Fibroblast of skin of right quadriceps (primary cell): Measurements from ENCODE around the gene CXXC5.

Experiments used
- DNase-seq: peaks from one replicate; pipeline ENCODE4 v3.0.0-alpha.2; 2013

Gene CXXC5

DNA sequence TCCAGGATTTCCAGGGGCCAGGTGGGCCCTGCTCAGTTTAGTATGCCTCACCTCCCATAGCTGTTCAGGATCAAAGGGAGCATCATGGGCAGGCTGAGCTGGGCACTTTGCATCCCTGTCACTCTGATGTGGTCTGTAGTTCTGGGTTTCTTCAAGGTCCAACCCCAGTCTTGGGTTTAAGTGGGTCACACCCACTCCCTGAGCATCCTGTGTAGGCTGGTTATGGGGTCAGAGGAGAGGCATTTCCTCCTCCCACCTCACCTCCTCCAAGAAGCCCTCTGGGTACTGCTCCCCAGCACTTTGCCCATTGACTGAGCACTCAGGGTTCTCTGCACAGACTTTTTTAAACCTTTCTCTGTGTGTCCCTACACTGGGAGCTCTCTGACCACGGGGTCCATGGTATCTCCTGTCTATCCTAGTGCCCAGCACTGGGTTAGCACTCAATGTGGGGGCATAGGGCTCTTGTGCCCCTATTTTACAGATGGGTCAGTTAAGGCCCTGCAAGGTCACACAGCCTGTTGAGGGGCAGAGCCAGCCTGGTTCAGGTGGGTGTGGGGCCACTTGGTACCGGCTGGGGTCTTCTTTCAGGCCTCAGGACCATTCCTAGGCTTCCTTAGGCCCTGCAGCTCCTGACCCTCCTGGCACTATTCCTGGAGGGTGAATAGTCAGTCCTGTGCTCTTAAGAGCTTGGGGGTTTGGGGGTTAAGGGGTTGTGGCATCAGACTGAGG is 19.0 kb downstream of the CXXC5 start:
- no peak for DNase-seq

DNA sequence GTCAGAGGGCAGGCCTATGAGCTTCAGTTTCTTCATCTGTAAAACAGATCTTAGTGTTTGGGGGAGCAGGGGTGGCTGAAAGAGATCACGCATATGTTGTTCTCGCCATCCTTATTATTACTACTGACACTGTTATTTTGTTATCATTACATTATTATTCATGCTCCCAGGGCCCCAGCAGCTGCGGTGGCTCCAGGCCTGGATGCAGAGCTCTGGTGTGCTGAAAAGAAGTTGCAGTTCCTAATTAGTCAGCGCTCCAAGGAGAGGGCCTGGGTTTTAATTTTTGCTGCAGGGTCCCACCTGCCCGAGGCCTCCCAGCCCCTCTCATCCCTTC is 19.5 kb downstream of the CXXC5 start:
- peak; percentile 51 for DNase-seq

- DNase-seq, result peak; percentile 62
Observed at GRCh38 chr5:139668064-139668880, 20.1 kb downstream of the CXXC5 start.

DNA sequence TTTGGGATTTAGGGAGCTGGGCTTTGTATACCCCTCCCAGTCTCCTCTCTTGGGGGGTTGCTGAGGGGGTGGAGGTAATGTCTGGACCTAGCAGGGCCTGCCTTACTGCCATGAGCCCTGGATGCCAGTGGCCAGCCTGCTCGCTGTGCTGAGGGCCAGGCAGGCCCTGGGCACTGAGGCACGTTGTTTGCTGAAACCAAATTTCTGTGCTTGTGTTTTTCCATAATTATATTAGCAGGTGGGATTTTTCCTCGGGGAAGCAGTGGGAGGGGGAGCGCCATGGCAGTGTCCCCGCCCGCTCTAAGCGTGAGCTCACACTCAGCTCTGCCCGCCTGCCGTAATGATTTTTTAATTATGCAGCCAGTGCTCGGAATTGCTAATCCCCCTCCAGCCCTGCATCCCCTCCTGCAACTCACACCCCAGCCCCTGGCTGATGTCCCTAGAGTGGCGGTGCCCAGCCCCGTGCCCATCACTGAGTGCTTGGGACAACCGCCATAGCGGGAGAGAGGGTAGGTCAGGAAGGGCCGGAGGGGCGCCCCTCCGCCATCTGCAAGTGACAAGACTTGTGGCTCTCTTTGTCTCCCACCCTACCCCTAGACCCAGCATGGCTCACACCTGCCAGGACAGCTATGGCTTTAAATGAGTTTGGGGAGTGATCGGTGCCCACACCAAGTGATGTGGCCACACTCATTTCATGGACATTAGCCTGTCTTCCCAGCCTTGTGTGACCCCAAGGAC is 20.9 kb downstream of the CXXC5 start:
- no peak for DNase-seq

- no peak for DNase-seq
Observed at GRCh38 chr5:139669662-139670368, 21.7 kb downstream of the CXXC5 start.

DNA sequence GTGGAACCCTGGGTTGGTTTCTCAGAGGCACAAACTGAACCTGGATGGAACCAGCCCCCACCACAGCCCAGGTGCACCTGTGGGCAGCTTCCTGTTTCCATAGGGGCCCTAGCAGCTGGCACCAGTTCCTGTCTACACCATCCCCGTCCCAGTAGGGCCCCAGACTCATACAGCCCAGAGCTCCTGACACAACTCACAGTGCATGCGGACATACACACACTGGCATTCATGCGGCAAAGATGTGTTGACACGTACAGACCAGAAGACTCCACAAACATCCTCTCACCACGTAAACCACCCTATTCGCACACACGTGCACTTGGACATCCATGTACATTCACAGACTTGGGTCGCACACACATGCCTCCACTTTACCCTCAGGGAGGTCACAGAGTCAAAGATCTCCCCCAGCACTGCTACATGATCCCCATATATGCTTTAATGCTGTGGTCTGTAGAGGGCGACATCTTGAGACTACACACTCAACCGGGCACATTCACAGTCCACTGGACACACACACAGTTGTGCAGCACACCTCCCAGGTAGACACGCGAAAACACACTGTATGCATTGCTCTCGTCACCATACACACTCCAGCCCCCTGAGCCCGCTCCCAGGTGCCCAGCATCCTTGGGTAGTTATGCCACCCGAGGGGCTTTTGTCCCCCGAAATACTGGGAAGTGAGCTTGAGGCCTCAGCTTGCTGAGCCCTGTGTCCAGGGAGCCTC is 22.4 kb downstream of the CXXC5 start:
- no peak for DNase-seq

- DNase-seq, result no peak
Observed at GRCh38 chr5:139671096-139671841, 23.1 kb downstream of the CXXC5 start.

- no peak for DNase-seq
Observed at GRCh38 chr5:139675213-139675612, 27.1 kb downstream of the CXXC5 start.

DNA sequence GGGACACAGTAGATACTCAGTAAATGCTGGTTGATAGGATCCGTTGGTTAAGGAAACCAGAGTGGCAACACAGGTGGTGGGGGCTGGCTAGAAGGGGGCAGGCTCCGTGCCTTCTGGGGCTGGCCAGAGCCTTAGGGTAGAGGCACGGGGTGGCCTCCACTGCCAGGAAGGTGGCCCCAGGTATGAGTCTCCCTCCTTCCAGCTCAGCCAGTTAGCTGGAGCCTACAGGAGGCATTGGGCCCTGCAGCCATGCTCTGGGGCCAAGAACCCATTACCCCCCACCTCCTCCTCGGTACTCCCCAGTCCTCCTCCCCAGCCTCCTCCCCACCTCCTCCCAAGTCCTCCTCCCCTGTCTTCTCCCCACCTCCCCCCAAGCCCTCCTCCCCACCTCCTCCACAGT is 27.7 kb downstream of the CXXC5 start:
- no peak for DNase-seq

GRCh38 chr5:139676406-139676805 is 28.3 kb downstream of the CXXC5 start:
- DNase-seq, result no peak

DNA sequence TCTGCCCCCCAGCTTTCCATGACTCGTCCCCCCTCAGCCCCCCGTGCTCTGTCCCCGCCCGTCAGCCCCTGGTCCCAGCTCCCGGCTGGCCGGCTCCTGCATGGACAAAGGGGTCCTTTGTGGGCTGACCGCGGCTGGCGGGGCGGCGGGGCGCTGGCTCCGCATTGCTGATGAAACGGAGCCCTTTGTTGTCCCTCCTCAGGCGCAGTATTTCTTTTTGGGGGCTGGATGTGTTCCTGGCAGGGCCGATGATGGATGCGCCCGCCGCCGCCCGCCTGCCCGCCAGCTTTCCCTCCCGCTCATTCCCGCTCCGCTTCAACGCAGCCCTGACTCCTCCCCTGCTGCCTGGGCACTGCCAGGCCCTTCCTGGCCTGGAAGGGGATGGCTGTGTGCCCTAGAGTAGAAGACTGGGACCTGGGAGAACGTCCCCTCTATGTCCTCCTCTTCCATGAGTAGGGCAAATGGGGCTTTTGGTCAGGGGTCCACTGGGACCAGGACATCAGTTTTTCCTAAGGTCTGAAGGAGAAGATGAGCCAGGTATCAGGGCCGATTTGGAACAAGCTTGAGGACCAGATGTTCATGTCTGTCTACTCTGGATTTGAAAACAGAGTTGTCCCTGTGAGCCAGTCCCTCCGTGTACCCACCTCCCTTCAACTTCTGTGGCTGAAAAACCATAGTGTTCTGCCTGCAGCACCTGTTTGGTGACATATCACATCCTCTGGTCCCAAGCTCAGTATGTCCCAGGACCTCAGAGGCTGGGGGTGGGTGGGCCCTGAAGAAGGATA is 29.0 kb downstream of the CXXC5 start:
- DNase-seq, result no peak

DNA sequence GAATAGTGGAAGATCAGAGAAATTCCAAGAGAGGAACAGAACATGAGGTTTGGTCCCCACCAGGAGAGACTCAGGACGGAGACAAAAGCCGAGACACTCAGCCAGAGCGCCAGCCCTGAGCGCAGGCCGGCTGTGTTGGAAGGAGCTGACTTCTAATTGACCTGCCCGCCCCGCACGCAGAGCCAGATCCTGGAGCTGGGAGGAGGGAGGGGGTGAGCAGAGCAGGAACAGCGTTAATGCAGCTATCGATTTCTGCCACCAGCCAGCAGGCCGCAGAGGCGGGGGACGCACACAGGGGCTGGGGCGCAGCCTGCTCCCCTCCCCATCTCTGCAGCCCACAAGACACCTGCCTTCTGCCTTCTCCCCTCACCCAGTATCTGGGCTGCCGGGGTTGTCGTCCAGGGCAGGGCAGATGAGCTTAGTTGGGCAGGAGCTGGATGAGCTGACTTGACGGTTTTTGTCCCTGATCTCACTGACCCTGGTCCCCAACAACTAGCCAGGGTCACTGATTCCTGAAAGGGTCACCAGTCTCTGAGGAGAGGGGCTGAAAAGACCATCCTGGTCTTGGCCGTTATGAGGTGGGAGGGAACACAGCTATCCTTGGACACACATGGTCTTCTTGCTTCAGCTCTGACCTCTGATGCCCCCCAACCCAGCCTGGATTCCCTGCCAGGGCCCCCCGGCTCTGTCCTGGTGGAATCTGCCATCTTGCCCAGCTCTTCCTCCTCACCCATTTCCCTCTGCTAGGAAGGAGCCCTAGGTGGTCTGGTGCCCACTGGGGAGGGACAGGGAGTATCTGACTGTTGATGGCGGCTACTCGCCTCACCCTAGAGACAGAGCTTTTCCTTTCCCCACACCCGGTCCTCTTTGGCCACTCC is 29.8 kb downstream of the CXXC5 start:
- DNase-seq, result no peak

DNA sequence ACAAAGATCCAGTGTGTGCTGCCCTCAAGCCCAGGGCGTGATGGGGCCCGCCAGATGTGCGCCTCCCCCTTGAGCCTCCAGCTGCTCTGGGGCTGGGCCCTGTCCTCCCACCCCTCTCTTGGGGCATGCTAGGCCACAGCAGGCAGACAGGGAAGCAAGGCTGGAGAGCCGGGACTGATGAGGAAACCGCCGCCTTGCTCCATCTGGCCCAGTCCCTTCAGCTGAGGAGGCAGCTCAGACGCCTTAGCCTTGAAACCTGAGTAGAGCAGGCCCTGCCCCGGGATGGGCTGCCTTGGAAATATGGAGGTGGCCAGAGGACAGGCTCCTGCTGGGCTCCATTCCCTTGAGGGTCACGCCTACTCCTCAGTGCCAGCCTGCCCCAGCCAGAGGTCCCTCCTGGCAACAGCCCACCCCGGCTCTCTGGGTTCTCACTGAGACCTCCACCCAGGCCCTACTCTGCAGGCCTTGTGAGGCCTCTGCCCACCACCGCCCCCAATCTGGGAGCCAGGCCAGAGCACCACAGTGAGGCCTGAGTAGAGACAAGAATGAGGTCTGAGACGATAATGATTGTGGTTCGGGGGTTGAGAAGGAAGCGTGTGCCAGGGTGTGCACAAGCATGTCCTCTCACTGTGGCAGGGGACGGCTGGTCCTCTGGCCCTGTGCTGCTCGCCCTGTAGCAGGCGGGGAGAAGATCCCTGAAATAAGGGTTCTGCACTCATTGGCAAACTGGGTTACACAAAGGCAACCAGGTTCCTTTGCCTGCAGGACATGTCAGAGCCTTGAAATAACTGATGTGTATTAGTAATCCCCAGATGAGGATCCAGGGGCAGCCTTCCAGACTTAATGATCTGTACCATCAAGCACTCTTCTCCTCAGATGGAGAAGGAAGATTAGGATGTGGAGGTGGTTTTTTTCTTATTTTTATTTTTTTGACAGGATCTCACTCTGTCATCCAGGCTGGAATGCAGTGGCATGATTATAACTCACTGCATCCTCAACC is 30.9 kb downstream of the CXXC5 start:
- no peak for DNase-seq

DNA sequence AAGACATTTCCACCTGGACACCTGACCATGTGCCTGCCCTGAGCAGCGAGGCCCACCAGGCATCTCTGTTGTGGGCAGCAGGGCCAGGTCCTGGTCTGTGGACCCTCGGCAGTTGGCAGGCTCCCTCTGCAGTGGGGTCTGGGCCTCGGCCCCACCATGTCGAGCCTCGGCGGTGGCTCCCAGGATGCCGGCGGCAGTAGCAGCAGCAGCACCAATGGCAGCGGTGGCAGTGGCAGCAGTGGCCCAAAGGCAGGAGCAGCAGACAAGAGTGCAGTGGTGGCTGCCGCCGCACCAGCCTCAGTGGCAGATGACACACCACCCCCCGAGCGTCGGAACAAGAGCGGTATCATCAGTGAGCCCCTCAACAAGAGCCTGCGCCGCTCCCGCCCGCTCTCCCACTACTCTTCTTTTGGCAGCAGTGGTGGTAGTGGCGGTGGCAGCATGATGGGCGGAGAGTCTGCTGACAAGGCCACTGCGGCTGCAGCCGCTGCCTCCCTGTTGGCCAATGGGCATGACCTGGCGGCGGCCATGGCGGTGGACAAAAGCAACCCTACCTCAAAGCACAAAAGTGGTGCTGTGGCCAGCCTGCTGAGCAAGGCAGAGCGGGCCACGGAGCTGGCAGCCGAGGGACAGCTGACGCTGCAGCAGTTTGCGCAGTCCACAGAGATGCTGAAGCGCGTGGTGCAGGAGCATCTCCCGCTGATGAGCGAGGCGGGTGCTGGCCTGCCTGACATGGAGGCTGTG is 32.4 kb downstream of the CXXC5 start:
- DNase-seq, result no peak

DNA sequence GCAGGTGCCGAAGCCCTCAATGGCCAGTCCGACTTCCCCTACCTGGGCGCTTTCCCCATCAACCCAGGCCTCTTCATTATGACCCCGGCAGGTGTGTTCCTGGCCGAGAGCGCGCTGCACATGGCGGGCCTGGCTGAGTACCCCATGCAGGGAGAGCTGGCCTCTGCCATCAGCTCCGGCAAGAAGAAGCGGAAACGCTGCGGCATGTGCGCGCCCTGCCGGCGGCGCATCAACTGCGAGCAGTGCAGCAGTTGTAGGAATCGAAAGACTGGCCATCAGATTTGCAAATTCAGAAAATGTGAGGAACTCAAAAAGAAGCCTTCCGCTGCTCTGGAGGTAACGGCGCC is 32.9 kb downstream of the CXXC5 start:
- DNase-seq, result no peak

- no peak for DNase-seq
Observed at GRCh38 chr5:139681466-139681865, 33.3 kb downstream of the CXXC5 start.

- no peak for DNase-seq
Observed at GRCh38 chr5:139682016-139682975, 34.1 kb downstream of the CXXC5 start.
